K562 (cell line): Measurements from ENCODE around the gene STUM. TPM values are rescaled to one million over a fixed set of nuclear protein-coding genes. Genes with fewer than 3 reads are reported as not detected.

ENCODE experiments used
- ATAC-seq: fragments of 200-7000 bp; cut with Tn5 transposase; 3 replicates; pipeline ENCODE4 v1.9.1; 2020; ENCODE audit warnings: moderate library complexity
- BruUV-seq: library from RNA; stranded (reverse); fragments of 400-500 nt; replicated peaks from 2 replicates; lab custom pipeline; 2021; lab: Mats Ljungman, UMichigan
- CTCF ChIA-PET: fragments of 300-600 bp; formaldehyde crosslinking; extraction: SDS; loops from one replicate; lab custom pipeline; 2021; ENCODE audit warnings: low intra/inter-chr PET ratio; lab: Yijun Ruan, JAX
- POLR2A ChIA-PET: fragments of 300-600, 350-650 bp; sonication (Branson Sonifier 250); formaldehyde crosslinking; extraction: SDS; loops from one replicate; lab custom pipeline; 2021; ENCODE audit warnings: antibody characterized with exemption, inconsistent platforms; lab: Yijun Ruan, JAX
- DNase-seq, 4 experiments: peaks; one replicate each; pipeline versions ENCODE4 v3.0.0 to v3.0.0-alpha.2; 2011 to 2018; ENCODE audit warnings: low spot score in 3 of 4, mixed read lengths in 3 of 4; ENCODE audit errors: extremely low read depth in 1 of 4
- FAIRE-seq: peaks from 2 replicates; lab custom pipeline; 2011; peaks lifted over from hg19 to GRCh38; lab: Jason Lieb, UNC
- H2AFZ ChIP-seq: 2 replicates; pipeline ENCODE4 v1.6.0; 2011; ENCODE audit warnings: low read depth, low read length, control low read depth, inconsistent platforms
- H3K27ac ChIP-seq: fragments of 200-600 bp; 3 replicates; pipeline ENCODE4 v1.8.0; 2011; ENCODE audit warnings: low read depth, mild to moderate bottlenecking, control low read depth, inconsistent platforms, low read length, moderate library complexity, mixed read lengths; ENCODE audit errors: extremely low read depth
- H3K27me3 ChIP-seq, 2 experiments: fragments of 300-600 bp in 1 of 2; 2 replicates in 1 of 2; 3 replicates in 1 of 2; pipeline versions ENCODE4 v1.6.0 to v1.8.0; 2011; ENCODE audit warnings: inconsistent platforms in 2 of 2, low read length in 2 of 2, mild to moderate bottlenecking in 1 of 2, mixed read lengths in 1 of 2, moderate library complexity in 1 of 2; ENCODE audit not compliant: control insufficient read depth in 2 of 2, insufficient read depth in 2 of 2
- H3K36me3 ChIP-seq: fragments of 300-600 bp; 3 replicates; pipeline ENCODE4 v1.8.0; 2011; ENCODE audit warnings: mild to moderate bottlenecking, low read length, inconsistent platforms; ENCODE audit not compliant: control insufficient read depth, insufficient read depth
- H3K4me1 ChIP-seq, 2 experiments: fragments of 200-600 bp in 1 of 2; replicated peaks in 1 of 2; 2 replicates in 1 of 2; 3 replicates in 1 of 2; pipeline versions ENCODE4 v1.5.1 to v1.8.0; 2011; ENCODE audit warnings: inconsistent platforms in 2 of 2, low read length in 2 of 2, mild to moderate bottlenecking in 1 of 2, mixed read lengths in 1 of 2, moderate library complexity in 1 of 2; ENCODE audit not compliant: control insufficient read depth in 2 of 2, insufficient read depth in 2 of 2
- H3K4me2 ChIP-seq: 2 replicates; pipeline ENCODE4 v1.6.1; 2011; ENCODE audit warnings: low read length, control low read depth, inconsistent platforms, mixed read lengths; ENCODE audit not compliant: insufficient read depth
- H3K4me3 ChIP-seq: fragments of 200-600 bp; sonication (generic), shearing (Covaris generic); 2 replicates; pipeline ENCODE4 v1.5.1; 2016; ENCODE audit warnings: control low read depth, inconsistent platforms
- H3K79me2 ChIP-seq: fragments of 200-600 bp; 3 replicates; pipeline ENCODE4 v1.8.0; 2011; ENCODE audit warnings: low read length, inconsistent platforms; ENCODE audit not compliant: control insufficient read depth, insufficient read depth
- H3K9ac ChIP-seq, 2 experiments: 2 replicates each; pipeline versions ENCODE4 v1.6.0 to v1.6.1; 2011; ENCODE audit warnings: low read depth in 2 of 2, low read length in 2 of 2, control low read depth in 1 of 2, inconsistent platforms in 1 of 2, mild to moderate bottlenecking in 1 of 2, mixed read lengths in 1 of 2; ENCODE audit not compliant: insufficient read depth in 1 of 2
- H3K9me1 ChIP-seq: one replicate; pipeline ENCODE4 v1.6.0; 2011; ENCODE audit warnings: inconsistent platforms, mild to moderate bottlenecking, low read length, moderate library complexity; ENCODE audit not compliant: control insufficient read depth, insufficient read depth
- H3K9me3 ChIP-seq: replicated peaks from 2 replicates; pipeline ENCODE4 v1.5.1; 2011; ENCODE audit warnings: low read depth, low read length, inconsistent platforms; ENCODE audit not compliant: control insufficient read depth, insufficient read depth
- H4K20me1 ChIP-seq: replicated peaks from 2 replicates; pipeline ENCODE4 v1.6.1; 2011; ENCODE audit warnings: low read length, inconsistent platforms, mixed read lengths; ENCODE audit not compliant: control insufficient read depth, insufficient read depth
- CBFA2T3 ChIP-seq: fragments of 450-650 bp; IDR thresholded peaks from 2 replicates; pipeline ENCODE4 v1.6.1; 2017
- CHD2 ChIP-seq: IDR thresholded peaks from 2 replicates; pipeline ENCODE4 v1.6.1; 2011; ENCODE audit warnings: low read depth, low read length
- CREM ChIP-seq: IDR thresholded peaks from 2 replicates; pipeline ENCODE4 v1.6.1; 2014; ENCODE audit warnings: antibody characterized with exemption, low read depth
- CTBP1 ChIP-seq: fragments of 450-650 bp; IDR thresholded peaks from 2 replicates; pipeline ENCODE4 v1.6.1; 2016; ENCODE audit warnings: borderline replicate concordance
- EP300 ChIP-seq: IDR thresholded peaks from 2 replicates; pipeline ENCODE4 v1.6.1; 2012; ENCODE audit warnings: low read length, improper control_type of control experiment
- FOXJ3 ChIP-seq: sonication (generic); formaldehyde crosslinking; IDR thresholded peaks from 2 replicates; pipeline ENCODE4 v1.4.0; 2020; ENCODE audit warnings: mild to moderate bottlenecking, missing genetic modification reagents
- GTF2B ChIP-seq: IDR thresholded peaks from 2 replicates; pipeline ENCODE4 v1.6.1; 2011; ENCODE audit not compliant: insufficient read length; ENCODE audit errors: extremely low read depth
- MAZ ChIP-seq, 2 experiments: fragments of 450-650 bp in 1 of 2; sonication (generic) in 1 of 2; formaldehyde crosslinking; IDR thresholded peaks in 1 of 2; conservative IDR thresholded peaks in 1 of 2; 2 replicates each; pipeline versions ENCODE4 v1.4.0 to v1.5.0; 2020; ENCODE audit warnings: mild to moderate bottlenecking in 1 of 2, missing genetic modification reagents in 1 of 2
- MTA1 ChIP-seq: fragments of 450-650 bp; IDR thresholded peaks from 2 replicates; pipeline ENCODE4 v1.6.1; 2017; ENCODE audit warnings: borderline replicate concordance
- NCOR1 ChIP-seq: fragments of 450-650 bp; IDR thresholded peaks from 2 replicates; pipeline ENCODE4 v1.6.1; 2016; ENCODE audit warnings: mild to moderate bottlenecking, moderate library complexity
- NR2C2 ChIP-seq, 2 experiments: fragments of 200-800 bp in 1 of 2; sonication (Bioruptor generic) in 1 of 2; sonication (generic) in 1 of 2; formaldehyde crosslinking in 1 of 2; IDR thresholded peaks; 2 replicates each; pipeline versions ENCODE4 v1.6.1 to v1.8.0; 2016 to 2022; ENCODE audit warnings: mild to moderate bottlenecking in 1 of 2, missing compliant biosample characterization in 1 of 2, missing genetic modification characterization in 1 of 2, missing genetic modification reagents in 1 of 2
- POLR2B ChIP-seq: fragments of 450-650 bp; IDR thresholded peaks from 2 replicates; pipeline ENCODE4 v1.6.1; 2018; ENCODE audit warnings: low read depth; ENCODE audit not compliant: partially characterized antibody
- SMARCA4 ChIP-seq: fragments of 450-650 bp; IDR thresholded peaks from 2 replicates; pipeline ENCODE4 v1.6.1; 2016
- SRSF9 ChIP-seq: fragments of 200-400 bp; formaldehyde crosslinking; IDR thresholded peaks from 2 replicates; pipeline ENCODE4 v1.6.1; 2017; ENCODE audit warnings: low read depth, low read length, borderline replicate concordance
- VEZF1 ChIP-seq: fragments of 200-800 bp; sonication (Bioruptor generic); IDR thresholded peaks from 2 replicates; pipeline ENCODE4 v1.6.1; 2017; ENCODE audit warnings: missing genetic modification characterization, missing compliant biosample characterization
- ZEB2 ChIP-seq: fragments of 450-650 bp; IDR thresholded peaks from 2 replicates; pipeline ENCODE4 v1.6.1; 2016
- ZFPM2 ChIP-seq: fragments of 250-450 bp; sonication (Bioruptor Pico); IDR thresholded peaks from 2 replicates; pipeline ENCODE4 v1.5.1; 2022; ENCODE audit warnings: mild to moderate bottlenecking
- ZNF347 ChIP-seq: fragments of 450-650 bp; formaldehyde crosslinking; IDR thresholded peaks from 2 replicates; pipeline ENCODE4 v1.4.0; 2020; ENCODE audit warnings: low read depth, mild to moderate bottlenecking, moderate library complexity
- ZNF398 ChIP-seq: fragments of 250-450 bp; sonication (Bioruptor Pico); IDR thresholded peaks from 2 replicates; pipeline ENCODE4 v1.8.0; 2021; ENCODE audit warnings: moderate library complexity, mild to moderate bottlenecking, inconsistent platforms
- ZNF511 ChIP-seq: sonication (generic); formaldehyde crosslinking; IDR thresholded peaks from 2 replicates; pipeline ENCODE4 v1.8.0; 2022; ENCODE audit warnings: mild to moderate bottlenecking, missing genetic modification reagents
- WGBS: fragments of 100-300 bp; shearing (Covaris generic); methylation state at CpG from one replicate; pipeline ENCODE4 v1.1.6; 2016; ENCODE audit warnings: low coverage, mixed read lengths; ENCODE audit not compliant: insufficient coverage; ENCODE audit errors: missing lambda C conversion rate; 5-methylcytosine and 5-hydroxymethylcytosine counted together
- in situ Hi-C: fragments of 300-500 bp; cut with MboI; formaldehyde crosslinking; loops from 4 replicates; pipeline ENCODE4 v1.15.0; 2018; ENCODE audit warnings: inconsistent platforms, mixed read lengths
- intact Hi-C: fragments of 100-400 bp; cut with micrococcal nuclease; formaldehyde crosslinking; loops from 2 replicates; pipeline ENCODE4 v1.14.2; 2022
- polyA plus RNA-seq, 8 experiments: library from polyadenylated mRNA; depleted of rRNA in 4 of 8; stranded (reverse) in 5 of 8; unstranded in 3 of 8; fragments of >200 nt; fragmentation: Nextera tagmentation in 2 of 8; fragmentation: Illumina TruSeq in 1 of 8; extraction: Ambion mirVana in 2 of 8; extraction: Trizol in 1 of 8; gene quantifications; 2 replicates each; pipeline versions ENCODE4 v1.2.1 to v1.2.3, GENCODE V29; 2011 to 2014; ENCODE audit warnings: inconsistent platforms in 1 of 8, missing spikeins in 1 of 8
- total RNA-seq, 7 experiments: library from RNA; depleted of rRNA in 6 of 7; stranded (reverse); fragments of >200 nt in 6 of 7; fragmentation: Illumina TruSeq in 2 of 7; extraction: Trizol in 2 of 7; gene quantifications; 2 replicates each; pipeline versions ENCODE4 v1.2.1 to v1.2.3, GENCODE V29; 2011 to 2021; ENCODE audit warnings: low replicate concordance in 1 of 7

Gene STUM
- total and polyA plus RNA-seq, 9 of the 15 experiments (the other 6 are each of a cell fraction or from before 2014, with no cell fraction given) = not detected

- Histone ChIP-seq H3K27ac (no peak overlapping the region), H2AFZ (no peak overlapping the region), H3K4me2 (no peak overlapping the region; the same call in 1 of the 2 replicates), H3K4me1 (peaks cover 8 to 30% of the 10 kb centered on the region in 2 experiments; a peak in 4 of 5 replicates), H3K36me3 (no peaks in the 10 kb centered on the region), H3K9me1 (no peaks in the 10 kb centered on the region), H4K20me1 (peaks cover 13% of the 10 kb centered on the region; the same call in 1 of the 2 replicates), H3K9me3 (no peaks in the 10 kb centered on the region), H3K27me3 (peaks cover 79 to 98% of the 10 kb centered on the region in 2 experiments), H3K9ac (0 out of 4 replicates have a peak overlapping the region, but pooled peaks of 1 of the 2 experiments have one; percentile 36), H3K4me3 (no peak overlapping the region), H3K79me2 (no peaks in the 10 kb centered on the region)
- BruUV-seq = no TSS peak
- FAIRE-seq (peak; percentile 97), DNase-seq (peak; percentile 79 to 88 (median 82)), ATAC-seq (peak; percentile 80)
- POLR2A ChIA-PET = interaction anchor here (0.8 kb wide), 1 partner anchor 207 kb away, joined by 3 read pairs; no protein-coding TSS in a partner anchor
- in situ Hi-C loops = no loop called here
- intact Hi-C loops = no loop called here
- WGBS = 1% methylated on average over 9 of the region's 9 CpGs
- CTCF ChIA-PET = no interaction called here
- no peak for TF ChIP-seq NR2C2 (CRISPR knock-in tag; IDR thresholded peaks at IDR 0.05)
- peak; percentile 56; the same call in 1 of the 2 replicates for TF ChIP-seq NR2C2 (tag; IDR thresholded peaks at IDR 0.05)
- 0 out of 2 replicates have a peak, but pooled peaks have one; percentile 26 for TF ChIP-seq CREM
- TF ChIP-seq NCOR1 = no peak
- TF ChIP-seq ZEB2 = 0 out of 2 replicates have a peak, but pooled peaks have one; percentile 24
- TF ChIP-seq MAZ (CRISPR knock-in tag; conservative IDR thresholded peaks at IDR 0.05 in 1 of 2, IDR thresholded peaks at IDR 0.05 in 1 of 2) = peak in 1 of 2 experiments; percentile 49; a peak in 1 of 4 replicates
- TF ChIP-seq CBFA2T3 = peak; percentile 50
- no peak for TF ChIP-seq ZNF398 (CRISPR knock-in tag)
- no peak for TF ChIP-seq POLR2B
- no peak for TF ChIP-seq ZFPM2 (CRISPR knock-in tag)
- no peak for TF ChIP-seq FOXJ3 (CRISPR knock-in tag)
- peak; percentile 8; the same call in 1 of the 2 replicates for TF ChIP-seq ZNF511 (CRISPR knock-in tag)
- no peak for TF ChIP-seq ZNF347
- TF ChIP-seq MTA1 = no peak
- peak; percentile 64; the same call in 1 of the 2 replicates for TF ChIP-seq CTBP1
- no peak for TF ChIP-seq CHD2
- peak; percentile 65 for TF ChIP-seq SMARCA4
- TF ChIP-seq GTF2B = no peak
- no peak for TF ChIP-seq SRSF9
- peak; percentile 56 for TF ChIP-seq VEZF1 (CRISPR knock-in tag)
- TF ChIP-seq EP300 = peak; percentile 24; the same call in 1 of the 2 replicates
Measured at GRCh38 chr1:226643177-226643576, 94.6 kb downstream of the STUM start.
